ENCODE results near the gene UBL5. TPM values are rescaled to one million over a fixed set of nuclear protein-coding genes. Genes with fewer than 3 reads are reported as not detected.

The UBL5 gene
- total RNA-seq, 1 donor from 2014 or later = 269 TPM

- Histone ChIP-seq H3K27ac (no peak overlapping the region), H3K9me3 (no peaks in the 10 kb centered on the region), H3K4me3 (no peak overlapping the region), H3K4me1 (no peaks in the 10 kb centered on the region), H3K27me3 (no peaks in the 10 kb centered on the region), H3K36me3 (no peaks in the 10 kb centered on the region)
- no peak for DNase-seq (ENCODE audit: extremely low spot score in 2 of 2)
- intact Hi-C loops (cut with DNase I) = no loop called here
- TF ChIP-seq POLR2AphosphoS5 (IDR thresholded peaks at IDR 0.05; ENCODE audit: insufficient read depth in 1 of 2, low read depth in 1 of 2) = no peak
These were observed 33.8 kb downstream of the UBL5 start for GRCh38 chr19:9861503-9861902.

GRCh38 chr19:9862938-9863337 is 35.2 kb downstream of the UBL5 start:
- TF ChIP-seq CTCF (IDR thresholded peaks at IDR 0.05) = no peak
- no peak for TF ChIP-seq POLR2A (IDR thresholded peaks at IDR 0.05)
- no peak for TF ChIP-seq POLR2AphosphoS5 (IDR thresholded peaks at IDR 0.05; ENCODE audit: insufficient read depth in 1 of 2, low read depth in 1 of 2)
- DNase-seq (ENCODE audit: extremely low spot score in 2 of 2) = no peak
- H3K36me3 ChIP-seq = no peaks in the 10 kb centered on the region
- H3K4me3 ChIP-seq = no peak overlapping the region
- intact Hi-C loops (cut with DNase I) = no loop called here
- no peaks in the 10 kb centered on the region for H3K27me3 ChIP-seq
- H3K27ac ChIP-seq = no peak overlapping the region
- H3K4me1 ChIP-seq = no peaks in the 10 kb centered on the region
- no peaks in the 10 kb centered on the region for H3K9me3 ChIP-seq

GRCh38 chr19:9863759-9864158 is 36.0 kb downstream of the UBL5 start:
- no peaks in the 10 kb centered on the region for H3K4me1 ChIP-seq
- H3K4me3 ChIP-seq = no peak overlapping the region
- no peaks in the 10 kb centered on the region for H3K9me3 ChIP-seq
- H3K36me3 ChIP-seq = no peaks in the 10 kb centered on the region
- intact Hi-C loops (cut with DNase I) = no loop called here
- H3K27ac ChIP-seq = no peak overlapping the region
- TF ChIP-seq POLR2AphosphoS5 (IDR thresholded peaks at IDR 0.05; ENCODE audit: insufficient read depth in 1 of 2, low read depth in 1 of 2) (no peak), POLR2A (IDR thresholded peaks at IDR 0.05) (no peak), CTCF (IDR thresholded peaks at IDR 0.05) (no peak)
- no peaks in the 10 kb centered on the region for H3K27me3 ChIP-seq
- no peak for DNase-seq (ENCODE audit: extremely low spot score in 2 of 2)

GRCh38 chr19:9865732-9866501 is 38.2 kb downstream of the UBL5 start:
- H3K27ac ChIP-seq = no peak overlapping the region

GRCh38 chr19:9868983-9869617 is 41.4 kb downstream of the UBL5 start:
- Histone ChIP-seq H3K27ac (no peak overlapping the region), H3K9me3 (no peaks in the 10 kb centered on the region), H3K27me3 (no peaks in the 10 kb centered on the region), H3K4me1 (no peaks in the 10 kb centered on the region), H3K36me3 (no peaks in the 10 kb centered on the region), H3K4me3 (no peak overlapping the region)
- intact Hi-C loops (cut with DNase I) = no loop called here
- TF ChIP-seq POLR2A (IDR thresholded peaks at IDR 0.05) (no peak), CTCF (IDR thresholded peaks at IDR 0.05) (no peak), POLR2AphosphoS5 (IDR thresholded peaks at IDR 0.05; ENCODE audit: insufficient read depth in 1 of 2, low read depth in 1 of 2) (no peak)
- DNase-seq (ENCODE audit: extremely low spot score in 2 of 2) = no peak

More at GRCh38 chr19:9865732-9866501, 38.2 kb downstream of the UBL5 start:
- Histone ChIP-seq H3K9me3 (no peaks in the 10 kb centered on the region), H3K4me3 (no peak overlapping the region), H3K36me3 (no peaks in the 10 kb centered on the region), H3K27me3 (no peaks in the 10 kb centered on the region), H3K4me1 (no peaks in the 10 kb centered on the region)
- DNase-seq (ENCODE audit: extremely low spot score in 2 of 2) = no peak
- intact Hi-C loops (cut with DNase I) = no loop called here
- no peak for TF ChIP-seq POLR2AphosphoS5 (IDR thresholded peaks at IDR 0.05; ENCODE audit: insufficient read depth in 1 of 2, low read depth in 1 of 2)
- no peak for TF ChIP-seq CTCF (IDR thresholded peaks at IDR 0.05)
